ENCODE measurements around the gene ZGLP1. TPM values are rescaled to one million over a fixed set of nuclear protein-coding genes. Genes with fewer than 3 reads are reported as not detected.

The ZGLP1 gene
- total RNA-seq, 1 donor from 2014 or later: 2.3 TPM

- H3K27me3 ChIP-seq (ENCODE audit: control insufficient read depth, insufficient read depth, low read length): peaks cover 91% of the 10 kb centered on the region
- TF ChIP-seq CTCF (IDR thresholded peaks at IDR 0.05; ENCODE audit: insufficient read depth, low read length, poor library complexity, severe bottlenecking): no peak
- H3K4me3 ChIP-seq (ENCODE audit: low read depth, low read length): peak overlapping the region; percentile 26
- no peak for DNase-seq (ENCODE audit: low read depth)
- no peaks in the 10 kb centered on the region for H3K36me3 ChIP-seq (ENCODE audit: control insufficient read depth, insufficient read depth, low read length)
Measured at GRCh38 chr19:10292206-10292788, 17.3 kb downstream of the ZGLP1 start.

- no peak for TF ChIP-seq CTCF (IDR thresholded peaks at IDR 0.05; ENCODE audit: insufficient read depth, low read length, poor library complexity, severe bottlenecking)
- Histone ChIP-seq H3K27me3 (ENCODE audit: control insufficient read depth, insufficient read depth, low read length) (peaks cover 97% of the 10 kb centered on the region), H3K4me3 (ENCODE audit: low read depth, low read length) (peak overlapping the region; percentile 22), H3K36me3 (ENCODE audit: control insufficient read depth, insufficient read depth, low read length) (no peaks in the 10 kb centered on the region)
- DNase-seq (ENCODE audit: low read depth): no peak
Measured at GRCh38 chr19:10291554-10292205, 17.9 kb downstream of the ZGLP1 start.

- no peak for TF ChIP-seq CTCF (IDR thresholded peaks at IDR 0.05; ENCODE audit: insufficient read depth, low read length, poor library complexity, severe bottlenecking)
- H3K4me3 ChIP-seq (ENCODE audit: low read depth, low read length): peak overlapping the region; percentile 22
- peaks cover 92% of the 10 kb centered on the region for H3K27me3 ChIP-seq (ENCODE audit: control insufficient read depth, insufficient read depth, low read length)
- DNase-seq (ENCODE audit: low read depth): no peak
- no peaks in the 10 kb centered on the region for H3K36me3 ChIP-seq (ENCODE audit: control insufficient read depth, insufficient read depth, low read length)
Measured at GRCh38 chr19:10290876-10291553, 18.6 kb downstream of the ZGLP1 start.

- Histone ChIP-seq H3K4me3 (ENCODE audit: low read depth, low read length) (no peak overlapping the region), H3K27me3 (ENCODE audit: control insufficient read depth, insufficient read depth, low read length) (peaks cover 86% of the 10 kb centered on the region), H3K36me3 (ENCODE audit: control insufficient read depth, insufficient read depth, low read length) (no peaks in the 10 kb centered on the region)
- TF ChIP-seq CTCF (IDR thresholded peaks at IDR 0.05; ENCODE audit: insufficient read depth, low read length, poor library complexity, severe bottlenecking): no peak
- no peak for DNase-seq (ENCODE audit: low read depth)
Measured at GRCh38 chr19:10290357-10290875, 19.2 kb downstream of the ZGLP1 start.

GRCh38 chr19:10289836-10290356, 19.7 kb downstream of the ZGLP1 start, which contains the start of gene ICAM5:
Gene ICAM5 (plus strand): TSS chr19:10289952. CDS start chr19:10290044, 92 bp downstream.
- Histone ChIP-seq H3K36me3 (ENCODE audit: control insufficient read depth, insufficient read depth, low read length) (no peaks in the 10 kb centered on the region), H3K4me3 (ENCODE audit: low read depth, low read length) (peak within 1 kb of the TSS; percentile 14), H3K27me3 (ENCODE audit: control insufficient read depth, insufficient read depth, low read length) (peaks cover 80% of the 10 kb centered on the region)
- no peak for DNase-seq (ENCODE audit: low read depth)
- no peak for TF ChIP-seq CTCF (IDR thresholded peaks at IDR 0.05; ENCODE audit: insufficient read depth, low read length, poor library complexity, severe bottlenecking)

Measured in kidney epithelial cell (primary cell).